Ovary (tissue), 9 donors: ENCODE results near the gene DOCK1. TPM values are rescaled to one million over a fixed set of nuclear protein-coding genes. Genes with fewer than 3 reads are reported as not detected.

Experiments used
- DNase-seq, 5 donors: peaks; one replicate each; pipeline ENCODE4 v3.0.0-alpha.2; 2019 to 2020
- H3K27ac ChIP-seq, 2 donors: fragments of 200-600 bp; one replicate each; pipeline versions ENCODE4 v1.5.1 to v1.8.0; 2019 to 2022
- H3K27me3 ChIP-seq: fragments of 200-600 bp; one replicate; pipeline ENCODE4 v1.8.0; 2022
- H3K36me3 ChIP-seq: fragments of 200-600 bp; sonication (generic); one replicate; pipeline ENCODE4 v1.5.1; 2019
- H3K4me1 ChIP-seq: one replicate; pipeline ENCODE4 v1.8.1; 2013; ENCODE audit warnings: mild to moderate bottlenecking, moderate library complexity; ENCODE audit not compliant: insufficient read depth
- H3K4me3 ChIP-seq: fragments of 200-600 bp; sonication (generic); one replicate; pipeline ENCODE4 v1.5.1; 2017
- H3K9me3 ChIP-seq, 2 donors: fragments of 200-600 bp in 1 of 2; sonication (generic) in 1 of 2; one replicate each; pipeline versions ENCODE4 v1.5.1 to v1.8.1; 2013 to 2019; ENCODE audit warnings: mild to moderate bottlenecking in 1 of 2, moderate library complexity in 1 of 2
- CTCF ChIP-seq, 3 donors: fragments of 450-650 bp in 2 of 3; fragments of 200-600 bp in 1 of 3; IDR thresholded peaks; one replicate each; pipeline versions ENCODE4 v1.5.1 to v1.8.0; 2016 to 2022; ENCODE audit warnings: antibody characterized with exemption in 3 of 3, mild to moderate bottlenecking in 1 of 3
- EP300 ChIP-seq: sonication (generic); formaldehyde crosslinking; IDR thresholded peaks from one replicate; pipeline ENCODE4 v1.6.1; 2017; ENCODE audit warnings: antibody characterized with exemption
- POLR2A ChIP-seq: fragments of 450-650 bp; IDR thresholded peaks from one replicate; pipeline ENCODE4 v1.6.1; 2017; ENCODE audit warnings: antibody characterized with exemption, mild to moderate bottlenecking, moderate library complexity
- WGBS, 3 donors: extraction: QIAGEN DNeasy Blood & Tissue Kit in 1 of 3; methylation state at CpG; one replicate each; pipeline versions ENCODE4 v1.1.5 to v1.1.7; 2013 to 2017; 5-methylcytosine and 5-hydroxymethylcytosine counted together
- intact Hi-C, 4 donors: fragments of 100-400 bp; cut with DNase I; formaldehyde crosslinking; loops; one replicate each; pipeline versions ENCODE4 v1.11.0 to v1.15.1; 2022 to 2023
- polyA plus RNA-seq, 2 donors: library from polyadenylated mRNA; stranded (reverse); fragments of 200-250 nt in 1 of 2; fragments of 350-450 nt in 1 of 2; fragmentation: Illumina TruSeq in 1 of 2; extraction: RNeasy Lipid Tissue Mini Kit (QIAGEN cat#74804) in 1 of 2; gene quantifications; one replicate each; pipeline ENCODE4 v1.2.3, GENCODE V29; 2013 to 2014
- total RNA-seq, 7 donors: library from RNA; depleted of rRNA in 2 of 7; stranded (reverse); fragments of >200 nt in 2 of 7; fragmentation: NEBNext Ultra II Directional in 3 of 7; extraction: Animal tissue kit (Norgen Biotek cat#: 25700) in 3 of 7; gene quantifications; one replicate each; pipeline versions ENCODE4 v1.1.0 to v1.2.4, GENCODE V29; 2016 to 2023
- donor health status: DM: no; HTN: no; CAD: no; lungs with moderate emphysema.
- donor health status: DM: no; HTN: no; CAD: no.
- donor health status: Bipolar disorder and iron deficiency.
- donor health status: DM: yes; HTN: yes; CAD: no.
- donor health status: DM: no; HTN: no; CAD: no.
- donor health status: DM: yes; HTN: yes; CAD: no.

The DOCK1 gene
- total and polyA plus RNA-seq, 9 donors, result 24.7 to 68.3 (median 51.1) TPM

GRCh38 chr10:127079392-127079791 is 174.2 kb downstream of the DOCK1 start:
- intact Hi-C loops, result no loop called here
- Histone ChIP-seq H3K36me3 (no peaks in the 10 kb centered on the region), H3K4me1 (no peaks in the 10 kb centered on the region), H3K9me3 (no peaks in the 10 kb centered on the region), H3K27ac (no peak overlapping the region), H3K27me3 (no peaks in the 10 kb centered on the region), H3K4me3 (no peak overlapping the region)
- no peak for TF ChIP-seq EP300
- no peak for TF ChIP-seq POLR2A
- TF ChIP-seq CTCF (IDR thresholded peaks at IDR 0.05), result no peak
- no peak for DNase-seq
- whole genome bisulfite sequencing, 3 donors, result 97 to 100% (median 97%) methylated on average over 3 of the region's 3 CpGs

GRCh38 chr10:127080317-127080716 is 175.1 kb downstream of the DOCK1 start:
- DNase-seq, result no peak
- intact Hi-C loops, result no loop called here
- H3K27ac ChIP-seq, result no peak overlapping the region
- H3K4me1 ChIP-seq, result no peaks in the 10 kb centered on the region
- H3K36me3 ChIP-seq, result no peaks in the 10 kb centered on the region
- no peak overlapping the region for H3K4me3 ChIP-seq
- TF ChIP-seq EP300 (no peak), CTCF (IDR thresholded peaks at IDR 0.05) (no peak), POLR2A (no peak)
- no peaks in the 10 kb centered on the region for H3K27me3 ChIP-seq
- WGBS, 3 donors, result 75 to 80% (median 79%) methylated on average over 4 of the region's 4 CpGs
- H3K9me3 ChIP-seq, result no peaks in the 10 kb centered on the region

GRCh38 chr10:127081851-127082345 is 176.7 kb downstream of the DOCK1 start:
- H3K4me3 ChIP-seq, result no peak overlapping the region
- no peak for TF ChIP-seq EP300
- TF ChIP-seq POLR2A, result no peak
- no peaks in the 10 kb centered on the region for H3K4me1 ChIP-seq
- intact Hi-C loops, result no loop called here
- H3K27ac ChIP-seq, result no peak overlapping the region
- WGBS, 3 donors, result 89 to 92% (median 90%) methylated on average over 10 of the region's 10 CpGs
- H3K9me3 ChIP-seq, result no peaks in the 10 kb centered on the region
- H3K27me3 ChIP-seq, result no peaks in the 10 kb centered on the region
- no peak for DNase-seq
- no peaks in the 10 kb centered on the region for H3K36me3 ChIP-seq

- H3K4me3 ChIP-seq, result no peak overlapping the region
- no peaks in the 10 kb centered on the region for H3K4me1 ChIP-seq
- intact Hi-C loops, result no loop called here
- TF ChIP-seq EP300 (no peak), POLR2A (no peak), CTCF (IDR thresholded peaks at IDR 0.05) (no peak)
- no peaks in the 10 kb centered on the region for H3K36me3 ChIP-seq
- DNase-seq, result no peak
- no peak overlapping the region for H3K27ac ChIP-seq
- 86 to 96% (median 94%) methylated on average over 4 of the region's 4 CpGs for WGBS, 3 donors
- H3K27me3 ChIP-seq, result no peaks in the 10 kb centered on the region
- H3K9me3 ChIP-seq, result no peaks in the 10 kb centered on the region
Measured at GRCh38 chr10:127082651-127083050, 177.4 kb downstream of the DOCK1 start.

GRCh38 chr10:127085957-127086356 is 180.7 kb downstream of the DOCK1 start:
- Histone ChIP-seq H3K27ac (no peak overlapping the region), H3K36me3 (no peaks in the 10 kb centered on the region), H3K4me1 (no peaks in the 10 kb centered on the region), H3K9me3 (no peaks in the 10 kb centered on the region), H3K4me3 (no peak overlapping the region), H3K27me3 (no peaks in the 10 kb centered on the region)
- 85 to 93% (median 90%) methylated on average over 5 of the region's 5 CpGs for WGBS, 3 donors
- intact Hi-C loops, result no loop called here
- no peak for DNase-seq
- no peak for TF ChIP-seq EP300
- TF ChIP-seq CTCF (IDR thresholded peaks at IDR 0.05), result no peak
- TF ChIP-seq POLR2A, result no peak
